H1 (cell line): ENCODE results near the gene SLC4A1. TPM values are rescaled to one million over a fixed set of nuclear protein-coding genes. Genes with fewer than 3 reads are reported as not detected.

Experiments used
- CTCF ChIA-PET: fragments of 300-600 bp; sonication (Branson Sonifier 250); formaldehyde crosslinking; loops from one replicate; lab custom pipeline; 2021; ENCODE audit not compliant: partially characterized antibody; lab: Charles Lee
- POLR2A ChIA-PET: fragments of 300-600 bp; sonication (Branson Sonifier 250); formaldehyde crosslinking; loops from one replicate; lab custom pipeline; 2021; ENCODE audit warnings: inconsistent platforms; ENCODE audit not compliant: partially characterized antibody; lab: Charles Lee
- DNase-seq, 2 experiments: peaks; one replicate each; pipeline versions ENCODE4 v3.0.0 to v3.0.0-alpha.2; 2010 to 2022; ENCODE audit warnings: low spot score in 2 of 2, low read depth in 1 of 2, mixed read lengths in 1 of 2
- FAIRE-seq: peaks from 2 replicates; lab custom pipeline; 2011; peaks lifted over from hg19 to GRCh38; lab: Jason Lieb, UNC
- H2AFZ ChIP-seq: 2 replicates; pipeline ENCODE4 v1.8.1; 2012; ENCODE audit warnings: low read length, inconsistent platforms
- H2AK5ac ChIP-seq: 2 replicates; pipeline ENCODE4 v1.6.1; 2013; ENCODE audit warnings: low read depth, low read length
- H2BK120ac ChIP-seq: replicated peaks from 2 replicates; pipeline ENCODE3; 2013; ENCODE audit warnings: low read depth, low read length, inconsistent platforms
- H2BK12ac ChIP-seq: 2 replicates; pipeline ENCODE4 v1.6.1; 2013; ENCODE audit warnings: low read depth, low read length
- H2BK15ac ChIP-seq: 2 replicates; pipeline ENCODE4 v1.6.1; 2013; ENCODE audit warnings: low read length
- H2BK20ac ChIP-seq: 2 replicates; pipeline ENCODE4 v1.6.1; 2013; ENCODE audit warnings: low read length
- H2BK5ac ChIP-seq: 2 replicates; pipeline ENCODE4 v1.6.1; 2013; ENCODE audit warnings: low read depth, low read length
- H3K14ac ChIP-seq: 2 replicates; pipeline ENCODE4 v1.6.1; 2013; ENCODE audit warnings: inconsistent platforms; ENCODE audit not compliant: insufficient read length
- H3K18ac ChIP-seq: 2 replicates; pipeline ENCODE4 v1.6.1; 2013; ENCODE audit warnings: low read length; ENCODE audit errors: extremely low read depth
- H3K23ac ChIP-seq: 2 replicates; pipeline ENCODE4 v1.6.1; 2013; ENCODE audit warnings: inconsistent platforms; ENCODE audit not compliant: insufficient read length
- H3K23me2 ChIP-seq: 2 replicates; pipeline ENCODE4 v1.6.1; 2013; ENCODE audit warnings: low read depth, low read length
- H3K27ac ChIP-seq: 2 replicates; pipeline ENCODE4 v1.6.1; 2011; ENCODE audit warnings: low read depth, low read length, inconsistent platforms
- H3K27me3 ChIP-seq, 4 experiments: replicated peaks in 1 of 4; 1 replicate in 1 of 4; 2 replicates in 3 of 4; pipeline versions ENCODE4 v1.6.1 to v1.8.1; 2011 to 2013; ENCODE audit warnings: low read length in 3 of 4, mild to moderate bottlenecking in 3 of 4, inconsistent platforms in 2 of 4, mixed read lengths in 2 of 4, moderate library complexity in 1 of 4; ENCODE audit not compliant: control insufficient read depth in 3 of 4, insufficient read depth in 3 of 4; ENCODE audit errors: extremely low read depth in 1 of 4
- H3K36me3 ChIP-seq, 4 experiments: 2 replicates each; pipeline versions ENCODE4 v1.6.1 to v1.8.1; 2011 to 2013; ENCODE audit warnings: mild to moderate bottlenecking in 4 of 4, low read length in 3 of 4, moderate library complexity in 2 of 4, control low read depth in 1 of 4, inconsistent platforms in 1 of 4; ENCODE audit not compliant: insufficient read depth in 4 of 4, control insufficient read depth in 2 of 4
- H3K4ac ChIP-seq: replicated peaks from 2 replicates; pipeline ENCODE3; 2013; ENCODE audit warnings: low read length, low read depth, mixed read lengths, inconsistent platforms; ENCODE audit not compliant: insufficient read length
- H3K4me1 ChIP-seq, 4 experiments: replicated peaks in 1 of 4; 1 replicate in 1 of 4; 2 replicates in 3 of 4; pipeline versions ENCODE4 v1.6.1 to v1.8.1; 2011 to 2013; ENCODE audit warnings: low read length in 3 of 4, inconsistent platforms in 2 of 4, mixed read lengths in 1 of 4; ENCODE audit not compliant: insufficient read depth in 4 of 4, control insufficient read depth in 3 of 4
- H3K4me2 ChIP-seq, 2 experiments: 2 replicates each; pipeline versions ENCODE4 v1.6.1 to v1.8.1; 2011 to 2013; ENCODE audit warnings: low read depth in 2 of 2, low read length in 2 of 2, control low read depth in 1 of 2, inconsistent platforms in 1 of 2, mild to moderate bottlenecking in 1 of 2; ENCODE audit not compliant: insufficient read depth in 1 of 2
- H3K4me3 ChIP-seq, 4 experiments: fragments of 200-600, 300-600 bp in 1 of 4; sonication (generic), shearing (Covaris generic), sonication (Bioruptor Twin) in 1 of 4; 2 replicates each; pipeline versions ENCODE4 v1.5.1 to v1.8.1; 2011 to 2016; ENCODE audit warnings: low read length in 4 of 4, low read depth in 3 of 4, control low read depth in 2 of 4, inconsistent platforms in 2 of 4, mild to moderate bottlenecking in 2 of 4, mixed read lengths in 1 of 4, moderate library complexity in 1 of 4; ENCODE audit not compliant: insufficient read depth in 2 of 4; ENCODE audit errors: extremely low read depth in 1 of 4
- H3K56ac ChIP-seq: replicated peaks from 2 replicates; pipeline ENCODE3; 2013; ENCODE audit warnings: low read depth, mild to moderate bottlenecking, mixed read lengths, low read length, inconsistent platforms; ENCODE audit not compliant: insufficient read length
- H3K79me1 ChIP-seq: 2 replicates; pipeline ENCODE4 v1.6.1; 2013; ENCODE audit warnings: low read depth, low read length, control low read depth
- H3K79me2 ChIP-seq, 2 experiments: 2 replicates each; pipeline versions ENCODE4 v1.6.1 to v1.8.1; 2012 to 2013; ENCODE audit warnings: low read length in 2 of 2, mild to moderate bottlenecking in 2 of 2, inconsistent platforms in 1 of 2; ENCODE audit not compliant: insufficient read depth in 2 of 2, control insufficient read depth in 1 of 2
- H3K9ac ChIP-seq, 4 experiments: replicated peaks in 1 of 4; 1 replicate in 1 of 4; 2 replicates in 3 of 4; pipeline versions ENCODE4 v1.6.1 to v1.8.1; 2011 to 2013; ENCODE audit warnings: low read depth in 3 of 4, low read length in 3 of 4, control low read depth in 2 of 4, mild to moderate bottlenecking in 2 of 4, moderate library complexity in 2 of 4, inconsistent platforms in 1 of 4; ENCODE audit errors: extremely low read depth in 1 of 4
- H3K9me3 ChIP-seq, 2 experiments: 2 replicates each; pipeline versions ENCODE4 v1.6.1 to v1.8.1; 2012 to 2013; ENCODE audit warnings: mild to moderate bottlenecking in 2 of 2, moderate library complexity in 2 of 2, control low read depth in 1 of 2, inconsistent platforms in 1 of 2, low read depth in 1 of 2, low read length in 1 of 2, mixed read lengths in 1 of 2; ENCODE audit not compliant: insufficient read depth in 2 of 2
- H4K20me1 ChIP-seq, 2 experiments: replicated peaks in 1 of 2; 2 replicates each; pipeline versions ENCODE3 to v1.8.1; 2011 to 2013; ENCODE audit warnings: inconsistent platforms in 2 of 2, low read length in 2 of 2, mild to moderate bottlenecking in 1 of 2; ENCODE audit not compliant: insufficient read depth in 2 of 2, control insufficient read depth in 1 of 2
- H4K5ac ChIP-seq: 2 replicates; pipeline ENCODE4 v1.6.1; 2013; ENCODE audit warnings: low read length, low read depth, mixed read lengths, inconsistent platforms; ENCODE audit not compliant: insufficient read length
- H4K8ac ChIP-seq: 2 replicates; pipeline ENCODE4 v1.8.0; 2013; ENCODE audit warnings: mild to moderate bottlenecking, moderate library complexity, low read length, inconsistent platforms; ENCODE audit not compliant: insufficient read depth; ENCODE audit errors: extremely low read depth
- H4K91ac ChIP-seq: replicated peaks from 2 replicates; pipeline ENCODE3; 2013; ENCODE audit warnings: low read length, mixed read lengths, inconsistent platforms; ENCODE audit not compliant: insufficient read length
- SP4 ChIP-seq: IDR thresholded peaks from 2 replicates; pipeline ENCODE4 v1.6.1; 2012; ENCODE audit warnings: low read length, inconsistent platforms
- WGBS, 2 experiments: shearing (Covaris generic) in 1 of 2; methylation state at CpG; one replicate each; pipeline versions ENCODE4 v1.1.6 to v1.1.7; 2013 to 2015; ENCODE audit warnings: low lambda C conversion rate in 2 of 2, mixed read lengths in 2 of 2, inconsistent platforms in 1 of 2, low coverage in 1 of 2, missing lambda C conversion rate in 1 of 2; ENCODE audit not compliant: insufficient replicate concordance in 2 of 2, insufficient coverage in 1 of 2, insufficient read length in 1 of 2; ENCODE audit errors: extremely low coverage in 1 of 2, missing lambda C conversion rate in 1 of 2; 5-methylcytosine and 5-hydroxymethylcytosine counted together
- polyA plus RNA-seq, 7 experiments: library from polyadenylated mRNA; depleted of rRNA in 3 of 7; stranded (reverse) in 5 of 7; unstranded in 2 of 7; fragments of >200 nt in 5 of 7; fragments of 200-250 nt in 2 of 7; gene quantifications; 1 replicate in 5 of 7; 2 replicates in 1 of 7; 4 replicates in 1 of 7; pipeline versions ENCODE4 v1.2.1 to v1.2.3, GENCODE V29; 2011 to 2013; ENCODE audit warnings: missing spikeins in 2 of 7, mixed read lengths in 2 of 7
- total RNA-seq: library from RNA; stranded (reverse); fragmentation: NEBNext Ultra II Directional; extraction: Animal tissue kit (Norgen Biotek cat#: 25700); gene quantifications from 2 replicates; pipeline ENCODE4 v1.2.1, GENCODE V29; 2021

Gene SLC4A1
- total and polyA plus RNA-seq, 2 of the 8 experiments (the other 6 are each of a cell fraction or from before 2014, with no cell fraction given): 0.08 TPM; not detected in 1

DNA sequence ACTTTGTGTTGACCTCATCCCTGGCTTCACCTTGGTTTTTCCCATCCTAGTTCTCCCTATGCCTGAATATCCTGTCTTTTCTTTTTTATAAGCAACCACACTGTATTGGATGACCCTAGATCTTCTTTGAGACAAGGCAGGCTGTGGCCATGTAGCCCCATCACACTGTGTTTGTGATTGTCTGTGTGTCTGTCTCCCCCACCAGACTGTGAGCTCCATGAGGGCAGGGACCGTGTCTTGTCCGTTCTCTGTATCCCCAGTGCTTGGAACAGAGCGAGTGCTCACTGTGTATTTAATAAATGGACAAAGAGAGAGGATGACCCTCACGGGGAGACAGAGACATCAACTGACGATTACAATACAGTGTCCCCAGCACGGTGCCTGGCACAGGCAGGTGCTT, 49.6 kb upstream of the SLC4A1 start:
- CTCF ChIA-PET: interaction anchor here (1.0 to 5.9 kb wide), 8 partner anchors 8 to 114 kb away, joined by 3 to 42 read pairs (median 20); partner anchors contain the start of gene RUNDC3A
- no peaks in the 10 kb centered on the region; a peak in 1 of 4 replicates for H3K79me2 ChIP-seq

More for the DNA sequence above, 49.6 kb upstream of the SLC4A1 start:
- 86% methylated on average over 6 of the region's 6 CpGs; no CpG with 5 or more reads in 1 of the 2 experiments for WGBS, 2 experiments
- Histone ChIP-seq H2AFZ (no peak overlapping the region), H4K20me1 (peaks cover 2 to 18% of the 10 kb centered on the region in 2 experiments), H3K4me1 (peaks cover 0 to 20% (median 15%) of the 10 kb centered on the region in 4 experiments; a peak in 6 of 7 replicates), H2BK20ac (no peak overlapping the region), H3K14ac (no peak overlapping the region), H3K4me2 (no peak overlapping the region), H2BK5ac (no peak overlapping the region), H2AK5ac (no peak overlapping the region), H3K4ac (no peak overlapping the region), H4K8ac (no peak overlapping the region), H3K23me2 (peaks cover 14% of the 10 kb centered on the region), H3K79me1 (no peaks in the 10 kb centered on the region; the same call in 1 of the 2 replicates), H3K27ac (no peak overlapping the region), H3K56ac (no peak overlapping the region), H3K18ac (no peak overlapping the region), H4K91ac (no peak overlapping the region), H3K9me3 (no peaks in the 10 kb centered on the region), H2BK120ac (no peak overlapping the region), H3K23ac (no peak overlapping the region), H2BK15ac (no peak overlapping the region), H3K27me3 (peaks cover 0 to 19% (median 17%) of the 10 kb centered on the region in 4 experiments; a peak in 6 of 7 replicates), H4K5ac (no peak overlapping the region), H3K36me3 (peaks cover 7 to 29% (median 21%) of the 10 kb centered on the region in 4 experiments; a peak in 7 of 8 replicates), H3K4me3 (no peak overlapping the region), H2BK12ac (no peak overlapping the region), H3K9ac (no peak overlapping the region)
- POLR2A ChIA-PET: interaction anchor here (0.8 to 14.6 kb wide), 26 partner anchors 8 to 150 kb away, joined by 3 to 135 read pairs (median 5); partner anchors contain the start of genes GRN, RUNDC3A, SLC25A39 and SLC4A1
- FAIRE-seq (no peak), DNase-seq (no peak)
- TF ChIP-seq SP4: no peak
